A549 (cell line): ENCODE data around the gene BMPR2.
"Not testable (repeated sequence)": the region's sequence is repeated elsewhere in the genome, so short reads cannot be mapped to it uniquely, and the experiment has no call there.

Experiments used
- CBX8 ChIP-seq: fragments of 200-600 bp; sonication (generic); IDR thresholded peaks from 2 replicates; pipeline ENCODE4 v1.6.1; 2016
- RAD21 ChIP-seq, 2 experiments: fragments of >200 bp in 1 of 2; sonication (Bioruptor Twin) in 1 of 2; formaldehyde crosslinking in 1 of 2; IDR thresholded peaks in 1 of 2; conservative IDR thresholded peaks in 1 of 2; 2 replicates in 1 of 2; 3 replicates in 1 of 2; pipeline ENCODE4 v1.6.1; 2012 to 2018; ENCODE audit warnings: inconsistent platforms in 1 of 2

- TF ChIP-seq RAD21 (conservative IDR thresholded peaks at IDR 0.05 in 1 of 2, IDR thresholded peaks at IDR 0.05 in 1 of 2); CBX8: not testable (repeated sequence)
Observed at GRCh38 chr2:202582846-202583245, 206.7 kb downstream of the BMPR2 start.
